Uterus (tissue), 2 donors: Measurements from ENCODE around the gene NCSTN.

Experiments
- CTCF ChIP-seq, 4 experiments: fragments of 200-600 bp in 2 of 4; fragments of 450-650 bp in 2 of 4; sonication (generic) in 2 of 4; IDR thresholded peaks; one replicate each; pipeline ENCODE4 v1.5.1; 2016 to 2019; ENCODE audit warnings: antibody characterized with exemption in 4 of 4, mild to moderate bottlenecking in 2 of 4, moderate library complexity in 1 of 4
- POLR2A ChIP-seq, 2 donors: fragments of 450-650 bp; IDR thresholded peaks; one replicate each; pipeline ENCODE4 v1.6.1; 2016; ENCODE audit warnings: antibody characterized with exemption in 2 of 2, mild to moderate bottlenecking in 1 of 2, moderate library complexity in 1 of 2

DNA sequence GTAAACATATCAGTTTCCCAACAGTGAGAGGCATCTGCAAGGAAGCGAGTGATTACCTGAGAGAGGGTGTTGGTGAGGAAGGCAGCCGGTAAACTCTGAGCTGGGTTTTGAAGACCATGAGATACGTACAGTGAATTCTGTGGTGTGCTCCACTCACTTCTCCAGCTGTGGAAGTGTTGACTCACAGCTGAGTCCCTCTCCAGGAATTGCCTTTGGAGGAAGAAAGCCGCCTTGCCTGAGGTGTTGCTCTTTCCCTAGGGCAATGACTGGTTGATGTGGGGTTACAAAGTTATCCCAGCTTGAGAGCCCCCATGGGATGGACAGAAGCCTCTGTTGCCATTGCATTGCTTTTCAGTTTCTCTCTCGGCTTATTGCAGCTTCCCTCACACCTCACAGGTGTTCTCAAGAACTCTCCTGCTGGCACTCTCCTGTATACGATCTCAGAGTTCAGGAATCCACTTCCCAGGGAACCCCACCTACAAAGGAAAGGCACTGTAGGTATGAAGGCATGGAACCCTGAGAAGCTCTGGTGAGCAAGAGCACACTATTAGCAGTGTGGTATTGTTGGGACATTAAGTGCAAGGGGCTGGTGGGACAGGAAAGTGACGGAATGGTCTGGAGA lies 34.5 kb downstream of the NCSTN start:
- TF ChIP-seq POLR2A (IDR thresholded peaks at IDR 0.05), result no peak
- no peak for TF ChIP-seq CTCF (IDR thresholded peaks at IDR 0.05)
